OCI-LY7 (cell line): ENCODE results near the gene ARHGEF17.

Source experiments
- EZH2phosphoT487 ChIP-seq: fragments of 200-600 bp; sonication (generic); IDR thresholded peaks from 2 replicates; pipeline ENCODE4 v1.6.1; 2018; ENCODE audit warnings: low read depth, borderline replicate concordance, mild to moderate bottlenecking, mixed run types, antibody characterized with exemption, low read length, moderate library complexity, mixed read lengths
- TF ChIP-seq, protein P1 (sequence below): fragments of 200-600 bp; sonication (generic); conservative IDR thresholded peaks from 2 replicates; pipeline ENCODE4 v1.5.1; 2014; ENCODE audit warnings: mild to moderate bottlenecking, antibody characterized with exemption, low read length, moderate library complexity, mixed read lengths

DNA sequence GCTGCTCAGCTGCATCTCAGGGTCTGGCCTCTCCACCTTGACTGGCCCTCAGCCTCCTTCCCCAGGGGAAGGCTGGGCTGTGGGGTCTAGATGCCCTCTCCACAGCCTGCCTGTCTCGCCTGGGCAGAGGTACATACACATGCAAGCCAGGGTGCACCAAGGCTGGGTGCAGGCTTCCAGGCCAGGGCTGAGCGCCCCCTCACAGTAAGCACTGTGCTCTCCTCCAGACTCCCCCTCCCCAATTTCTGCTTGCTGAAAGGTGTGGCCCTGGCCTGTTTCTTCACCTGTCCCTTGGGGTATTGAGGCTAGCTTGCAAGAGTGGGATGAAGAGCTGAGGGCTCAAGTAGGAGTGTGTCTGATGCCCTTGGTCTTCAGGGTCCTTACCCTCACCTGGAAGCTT, 90.6 kb downstream of the ARHGEF17 start:
- TF ChIP-seq, protein P1, sequence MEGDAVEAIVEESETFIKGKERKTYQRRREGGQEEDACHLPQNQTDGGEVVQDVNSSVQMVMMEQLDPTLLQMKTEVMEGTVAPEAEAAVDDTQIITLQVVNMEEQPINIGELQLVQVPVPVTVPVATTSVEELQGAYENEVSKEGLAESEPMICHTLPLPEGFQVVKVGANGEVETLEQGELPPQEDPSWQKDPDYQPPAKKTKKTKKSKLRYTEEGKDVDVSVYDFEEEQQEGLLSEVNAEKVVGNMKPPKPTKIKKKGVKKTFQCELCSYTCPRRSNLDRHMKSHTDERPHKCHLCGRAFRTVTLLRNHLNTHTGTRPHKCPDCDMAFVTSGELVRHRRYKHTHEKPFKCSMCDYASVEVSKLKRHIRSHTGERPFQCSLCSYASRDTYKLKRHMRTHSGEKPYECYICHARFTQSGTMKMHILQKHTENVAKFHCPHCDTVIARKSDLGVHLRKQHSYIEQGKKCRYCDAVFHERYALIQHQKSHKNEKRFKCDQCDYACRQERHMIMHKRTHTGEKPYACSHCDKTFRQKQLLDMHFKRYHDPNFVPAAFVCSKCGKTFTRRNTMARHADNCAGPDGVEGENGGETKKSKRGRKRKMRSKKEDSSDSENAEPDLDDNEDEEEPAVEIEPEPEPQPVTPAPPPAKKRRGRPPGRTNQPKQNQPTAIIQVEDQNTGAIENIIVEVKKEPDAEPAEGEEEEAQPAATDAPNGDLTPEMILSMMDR: no peak
- TF ChIP-seq EZH2phosphoT487: no peak
